Measurements from ENCODE around the gene IGF1. TPM values are rescaled to one million over a fixed set of nuclear protein-coding genes. Genes with fewer than 3 reads are reported as not detected.

The IGF1 gene
- total RNA-seq, 1 donor = under 0.01 TPM

DNA sequence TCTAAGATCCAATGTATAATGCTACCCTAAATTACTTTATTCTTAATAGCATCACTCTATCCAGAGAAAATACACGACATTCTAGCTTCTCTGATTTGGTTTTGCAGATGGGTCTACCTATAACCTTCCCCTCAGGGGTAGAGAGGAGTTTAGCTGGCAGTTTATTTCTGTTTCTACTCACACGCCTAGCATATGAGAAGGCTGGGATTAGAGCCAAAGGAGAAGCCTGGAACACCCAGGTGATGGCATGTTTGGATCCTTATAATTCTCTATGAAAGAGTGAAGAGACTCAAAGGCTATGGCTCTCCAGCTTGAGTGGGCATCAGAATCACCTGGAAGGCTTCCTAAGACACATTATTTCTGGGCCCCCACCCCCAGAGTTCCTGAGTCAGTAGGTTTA is 131.3 kb downstream of the IGF1 start:
- no peak for DNase-seq (ENCODE audit: low read depth)
- TF ChIP-seq, protein P1, sequence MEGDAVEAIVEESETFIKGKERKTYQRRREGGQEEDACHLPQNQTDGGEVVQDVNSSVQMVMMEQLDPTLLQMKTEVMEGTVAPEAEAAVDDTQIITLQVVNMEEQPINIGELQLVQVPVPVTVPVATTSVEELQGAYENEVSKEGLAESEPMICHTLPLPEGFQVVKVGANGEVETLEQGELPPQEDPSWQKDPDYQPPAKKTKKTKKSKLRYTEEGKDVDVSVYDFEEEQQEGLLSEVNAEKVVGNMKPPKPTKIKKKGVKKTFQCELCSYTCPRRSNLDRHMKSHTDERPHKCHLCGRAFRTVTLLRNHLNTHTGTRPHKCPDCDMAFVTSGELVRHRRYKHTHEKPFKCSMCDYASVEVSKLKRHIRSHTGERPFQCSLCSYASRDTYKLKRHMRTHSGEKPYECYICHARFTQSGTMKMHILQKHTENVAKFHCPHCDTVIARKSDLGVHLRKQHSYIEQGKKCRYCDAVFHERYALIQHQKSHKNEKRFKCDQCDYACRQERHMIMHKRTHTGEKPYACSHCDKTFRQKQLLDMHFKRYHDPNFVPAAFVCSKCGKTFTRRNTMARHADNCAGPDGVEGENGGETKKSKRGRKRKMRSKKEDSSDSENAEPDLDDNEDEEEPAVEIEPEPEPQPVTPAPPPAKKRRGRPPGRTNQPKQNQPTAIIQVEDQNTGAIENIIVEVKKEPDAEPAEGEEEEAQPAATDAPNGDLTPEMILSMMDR (IDR thresholded peaks at IDR 0.05; ENCODE audit: insufficient read depth, low read depth, low read length) = no peak
- H3K4me3 ChIP-seq (ENCODE audit: low read depth, low read length) = no peak overlapping the region

DNA sequence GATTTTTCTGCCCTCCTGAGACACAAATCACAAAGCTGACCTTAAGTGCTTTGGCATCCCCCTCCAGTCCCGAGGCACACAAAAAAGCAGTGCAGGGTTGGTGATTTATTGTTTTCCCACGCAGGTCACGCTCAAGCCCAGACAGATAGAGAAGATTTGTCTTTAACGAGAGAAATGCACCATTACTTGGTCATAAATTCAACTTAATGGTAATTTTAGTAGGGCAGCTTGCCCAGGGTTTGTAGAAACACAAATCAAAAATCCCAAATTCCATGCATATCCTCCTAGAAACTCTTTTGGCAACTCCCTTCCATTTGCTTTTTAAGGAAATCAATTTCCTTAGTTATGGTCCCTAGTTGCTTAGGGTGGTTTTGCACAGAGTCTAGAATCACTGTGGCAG is 132.6 kb downstream of the IGF1 start:
- peak; percentile 40 for DNase-seq (ENCODE audit: low read depth)
- H3K4me3 ChIP-seq (ENCODE audit: low read depth, low read length) = no peak overlapping the region
- TF ChIP-seq, protein P1 (IDR thresholded peaks at IDR 0.05; ENCODE audit: insufficient read depth, low read depth, low read length) = no peak

Measured in fibroblast of villous mesenchyme (primary cell).